C4-2B (cell line): Measurements from ENCODE around the gene KIF6.

ENCODE experiments used
- H3K27ac ChIP-seq: fragments of 450-650 bp; 2 replicates; pipeline ENCODE4 v1.5.1; 2017
- CTCF ChIP-seq: fragments of 450-650 bp; conservative IDR thresholded peaks from 2 replicates; pipeline ENCODE4 v1.5.1; 2017; ENCODE audit warnings: mild to moderate bottlenecking
- ZFX ChIP-seq: fragments of 450-650 bp; IDR thresholded peaks from 2 replicates; pipeline ENCODE4 v1.6.1; 2017

Gene KIF6

DNA sequence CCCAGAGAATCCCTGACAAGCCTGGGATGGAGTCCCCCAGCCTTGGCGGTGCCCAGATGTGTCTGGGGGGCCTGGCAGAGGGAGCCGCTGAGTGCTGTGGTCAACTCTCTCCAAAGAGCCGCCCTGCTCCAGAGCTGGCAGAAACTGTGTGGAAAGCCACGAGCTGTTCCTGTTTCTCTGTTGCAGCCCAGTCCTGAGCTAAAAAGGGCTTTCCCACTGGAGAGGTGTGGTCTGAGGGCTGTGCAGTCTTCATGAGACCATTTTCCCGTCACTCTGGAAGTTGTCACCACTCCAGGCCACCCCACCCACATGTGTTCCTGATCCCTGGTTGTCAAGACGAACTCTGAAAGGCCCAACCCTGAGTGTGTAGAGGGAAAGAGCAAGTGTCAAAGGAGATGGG, 303.0 kb downstream of the KIF6 start:
- no peak for TF ChIP-seq ZFX
- TF ChIP-seq CTCF = no peak
- no peak overlapping the region for H3K27ac ChIP-seq

DNA sequence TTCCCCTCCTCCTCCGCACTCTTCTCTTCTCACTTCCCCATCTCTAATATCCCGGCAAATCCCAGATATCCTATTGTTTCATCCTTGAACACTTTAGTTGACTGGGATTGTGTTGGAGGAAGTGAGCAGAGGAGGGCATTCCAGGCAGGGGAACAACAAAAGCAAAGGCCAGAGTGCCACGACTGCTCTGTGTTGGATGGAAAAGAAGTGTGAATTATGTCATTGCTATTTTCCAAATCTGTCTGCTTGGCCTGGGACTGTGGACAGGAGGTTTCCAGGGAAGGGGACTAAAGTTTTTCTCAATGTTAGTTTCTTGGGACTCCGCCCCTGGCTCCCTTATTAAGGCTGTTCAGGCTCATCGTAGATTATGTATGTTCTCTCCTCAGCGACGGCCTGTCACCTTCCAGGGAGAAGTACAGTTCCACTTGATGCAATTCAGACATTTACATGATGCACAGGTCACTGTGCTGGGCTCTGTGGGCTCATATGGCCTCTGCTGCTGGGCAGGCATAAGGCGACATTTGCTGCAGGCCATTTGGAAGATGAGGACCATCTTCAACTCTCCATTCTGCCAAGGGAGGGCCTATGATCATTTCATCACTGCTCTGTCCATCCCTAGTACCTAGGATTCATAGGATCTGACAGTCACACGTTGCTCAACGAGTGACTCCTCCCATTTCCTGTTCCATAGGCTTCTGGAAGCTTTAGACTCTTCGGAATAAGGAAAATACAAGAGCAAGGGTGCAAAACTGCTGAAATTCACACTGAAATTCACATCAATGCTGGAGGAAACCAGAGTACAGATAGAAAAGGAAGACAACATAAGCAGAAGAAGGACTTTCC, 303.6 kb downstream of the KIF6 start:
- H3K27ac ChIP-seq = no peak overlapping the region
- TF ChIP-seq CTCF = no peak
- TF ChIP-seq ZFX = no peak

DNA sequence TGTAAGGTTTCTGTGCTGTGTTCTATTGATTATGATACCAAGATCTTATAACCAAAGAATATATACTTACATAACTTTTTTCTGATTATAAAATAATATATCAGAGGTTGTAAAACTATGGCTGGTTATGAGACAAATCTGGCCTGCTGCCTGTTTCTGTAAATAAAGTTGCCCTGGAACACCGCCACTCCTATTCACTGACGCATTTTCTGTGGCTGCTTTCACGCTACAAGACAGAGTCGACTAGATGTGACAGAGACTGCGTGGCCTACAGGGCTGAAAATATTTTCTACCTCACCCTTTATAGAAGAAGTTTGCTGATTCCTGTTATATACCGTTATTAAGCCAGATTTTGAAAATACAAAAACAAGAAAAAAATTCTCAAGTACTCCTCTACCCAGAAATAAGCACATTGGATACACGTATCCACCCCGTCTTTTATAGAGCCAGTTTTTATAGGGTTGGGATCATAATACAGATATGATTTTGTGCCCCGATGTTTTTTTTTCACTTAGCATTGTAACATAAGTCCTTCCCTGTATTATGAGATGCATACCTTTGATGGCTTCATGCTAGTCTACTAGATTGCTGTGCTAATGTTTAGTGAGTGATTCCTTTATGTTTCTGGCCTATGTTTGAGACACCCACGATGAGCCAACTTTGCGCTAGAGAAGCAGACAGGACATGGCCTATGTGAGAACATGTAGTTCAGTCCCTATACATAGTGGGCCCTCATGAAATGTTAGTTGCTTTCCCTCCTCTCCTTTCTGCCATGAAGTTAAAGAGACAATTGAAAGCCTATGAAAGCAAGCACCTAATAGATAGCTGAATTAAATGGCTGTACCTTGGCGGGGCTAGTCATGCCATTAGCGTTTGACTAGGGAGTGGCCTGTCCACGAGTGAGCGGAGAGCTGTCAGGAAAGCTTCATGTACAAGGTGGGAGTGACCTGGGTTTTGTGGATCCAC, 304.6 kb downstream of the KIF6 start:
- H3K27ac ChIP-seq = no peak overlapping the region
- no peak for TF ChIP-seq ZFX
- TF ChIP-seq CTCF = no peak

GRCh38 chr6:39419607-39420006, 305.6 kb downstream of the KIF6 start:
- TF ChIP-seq ZFX (no peak), CTCF (no peak)
- H3K27ac ChIP-seq = no peak overlapping the region

- no peak for TF ChIP-seq CTCF
- TF ChIP-seq ZFX = no peak
- no peak overlapping the region for H3K27ac ChIP-seq
Measured at GRCh38 chr6:39417440-39417839, 307.8 kb downstream of the KIF6 start.

DNA sequence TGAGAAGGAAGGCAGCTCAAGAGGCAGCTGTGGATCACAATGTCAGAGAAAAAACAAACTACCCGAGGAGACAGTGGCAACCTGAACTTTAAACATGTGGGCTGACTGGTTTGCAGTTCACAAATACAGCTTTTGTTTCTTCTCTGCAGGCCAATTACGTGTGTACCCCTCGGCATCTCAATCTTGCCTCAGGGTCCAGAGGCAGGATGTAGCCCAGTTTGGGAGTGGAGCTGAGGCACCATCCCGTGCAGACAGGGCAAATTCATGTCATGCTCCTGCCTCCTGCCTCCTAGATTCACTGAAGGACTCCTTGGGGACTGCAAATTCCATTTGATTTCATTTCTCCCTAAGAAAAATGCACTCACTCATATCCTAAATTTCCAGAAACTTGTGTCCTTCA, 308.5 kb downstream of the KIF6 start:
- TF ChIP-seq CTCF = no peak
- no peak for TF ChIP-seq ZFX
- no peak overlapping the region for H3K27ac ChIP-seq

DNA sequence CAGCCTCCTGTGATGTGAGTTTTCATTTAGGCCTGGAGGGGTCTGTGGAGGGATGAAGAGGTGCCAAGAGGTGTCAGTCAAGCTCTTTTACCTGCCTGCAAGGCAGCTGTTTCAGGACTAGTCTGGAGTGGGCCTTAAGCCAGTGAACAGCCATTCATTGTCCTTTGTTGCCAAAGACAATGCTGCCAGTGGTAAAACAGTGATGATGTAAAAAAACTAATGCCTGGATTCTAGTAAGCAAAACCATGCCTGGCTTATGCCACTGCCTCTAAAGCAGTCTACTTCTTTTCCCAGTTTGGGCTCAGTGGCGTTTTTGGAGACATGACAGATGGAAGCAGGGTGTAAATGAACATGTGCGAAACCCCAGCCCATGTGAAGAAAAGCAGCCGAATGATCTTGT, 309.2 kb downstream of the KIF6 start:
- TF ChIP-seq CTCF (no peak), ZFX (no peak)
- no peak overlapping the region for H3K27ac ChIP-seq
